HG03469 (cell line): ENCODE measurements around the gene C4orf51.

Source experiments
- ATAC-seq: cut with Tn5 transposase; IDR thresholded peaks from one replicate; pipeline ENCODE4 v1.9.1; 2021; ENCODE audit warnings: mild to moderate bottlenecking, moderate library complexity, moderate number of reproducible peaks; ENCODE audit not compliant: unreplicated experiment

C4orf51 gene

GRCh38 chr4:145709336-145709735 lies 29.4 kb downstream of the C4orf51 start:
- no peak for ATAC-seq

- ATAC-seq = peak; percentile 48
These were observed 29.9 kb downstream of the C4orf51 start for GRCh38 chr4:145709843-145710242.

GRCh38 chr4:145716200-145716599 lies 36.3 kb downstream of the C4orf51 start:
- no peak for ATAC-seq

GRCh38 chr4:145716661-145717200 lies 36.8 kb downstream of the C4orf51 start:
- ATAC-seq = no peak

GRCh38 chr4:145719752-145720624 lies 40.0 kb downstream of the C4orf51 start:
- ATAC-seq = peak; percentile 83

- no peak for ATAC-seq
These were observed 40.7 kb downstream of the C4orf51 start for GRCh38 chr4:145720656-145721055.

GRCh38 chr4:145722561-145722960 lies 42.6 kb downstream of the C4orf51 start:
- ATAC-seq = no peak

GRCh38 chr4:145723336-145723735 lies 43.4 kb downstream of the C4orf51 start:
- no peak for ATAC-seq

- ATAC-seq = no peak
These were observed 50.1 kb downstream of the C4orf51 start for GRCh38 chr4:145730026-145730425.

GRCh38 chr4:145731028-145731427 lies 51.1 kb downstream of the C4orf51 start:
- ATAC-seq = no peak

GRCh38 chr4:145732001-145732815 lies 52.3 kb downstream of the C4orf51 start:
- ATAC-seq = no peak

GRCh38 chr4:145732895-145733880 lies 53.2 kb downstream of the C4orf51 start:
- ATAC-seq = peak; percentile 56

GRCh38 chr4:145734031-145734430 lies 54.1 kb downstream of the C4orf51 start:
- no peak for ATAC-seq

- ATAC-seq = peak; percentile 42
These were observed 54.8 kb downstream of the C4orf51 start for GRCh38 chr4:145734576-145735346.

- ATAC-seq = no peak
These were observed 55.4 kb downstream of the C4orf51 start for GRCh38 chr4:145735347-145735675.

- no peak for ATAC-seq
These were observed 55.9 kb downstream of the C4orf51 start for GRCh38 chr4:145735827-145736226.

GRCh38 chr4:145736241-145736831 lies 56.4 kb downstream of the C4orf51 start:
- no peak for ATAC-seq

GRCh38 chr4:145739845-145740244 lies 59.9 kb downstream of the C4orf51 start:
- no peak for ATAC-seq

- ATAC-seq = no peak
These were observed 60.9 kb downstream of the C4orf51 start for GRCh38 chr4:145740806-145741205.
